Liver (tissue), 9 donors: ENCODE data around the gene CECR2. TPM values are rescaled to one million over a fixed set of nuclear protein-coding genes. Genes with fewer than 3 reads are reported as not detected.

Source experiments
- DNase-seq: peaks from one replicate; pipeline ENCODE4 v3.0.0-alpha.2; 2017; ENCODE audit warnings: low spot score
- H3K27ac ChIP-seq, 2 donors: one replicate each; pipeline ENCODE4 v1.7.0; 2013; ENCODE audit warnings: inconsistent platforms in 2 of 2, low read length in 2 of 2, control low read depth in 1 of 2, low read depth in 1 of 2, mild to moderate bottlenecking in 1 of 2
- H3K27me3 ChIP-seq, 4 donors: one replicate each; pipeline versions ENCODE4 v1.6.1 to v1.7.0; 2013; ENCODE audit warnings: low read length in 3 of 4, inconsistent platforms in 1 of 4, mild to moderate bottlenecking in 1 of 4, moderate library complexity in 1 of 4; ENCODE audit not compliant: control insufficient read depth in 4 of 4, insufficient read depth in 4 of 4
- H3K36me3 ChIP-seq, 4 donors: one replicate each; pipeline versions ENCODE4 v1.6.1 to v1.7.0; 2013; ENCODE audit warnings: low read length in 3 of 4, mild to moderate bottlenecking in 3 of 4, low read depth in 1 of 4, moderate library complexity in 1 of 4; ENCODE audit not compliant: control insufficient read depth in 4 of 4, insufficient read depth in 3 of 4
- H3K4me1 ChIP-seq, 4 donors: one replicate each; pipeline versions ENCODE4 v1.6.1 to v1.7.0; 2013; ENCODE audit warnings: low read length in 3 of 4, mild to moderate bottlenecking in 3 of 4, moderate library complexity in 1 of 4; ENCODE audit not compliant: control insufficient read depth in 4 of 4, insufficient read depth in 4 of 4
- H3K4me3 ChIP-seq, 3 donors: one replicate each; pipeline versions ENCODE4 v1.6.1 to v1.7.0; 2013; ENCODE audit warnings: low read length in 3 of 3, control low read depth in 1 of 3, low read depth in 1 of 3, mild to moderate bottlenecking in 1 of 3
- H3K9ac ChIP-seq, 2 donors: one replicate each; pipeline ENCODE4 v1.7.0; 2013; ENCODE audit warnings: low read length in 2 of 2, mild to moderate bottlenecking in 2 of 2, moderate library complexity in 2 of 2, control low read depth in 1 of 2, low read depth in 1 of 2
- H3K9me3 ChIP-seq, 4 donors: one replicate each; pipeline versions ENCODE4 v1.6.1 to v1.7.0; 2013; ENCODE audit warnings: low read length in 3 of 4; ENCODE audit not compliant: control insufficient read depth in 4 of 4
- ATF3 ChIP-seq: IDR thresholded peaks from 2 replicates; pipeline ENCODE4 v1.6.1; 2016; ENCODE audit warnings: antibody characterized with exemption
- CTCF ChIP-seq: fragments of 150-350 bp; IDR thresholded peaks from 2 replicates; pipeline ENCODE4 v1.5.1; 2017; ENCODE audit warnings: improper control_type of control experiment, low read depth, low read length; ENCODE audit not compliant: missing input control
- EGR1 ChIP-seq, 2 donors: IDR thresholded peaks; 2 replicates each; pipeline ENCODE4 v1.6.1; 2016 to 2018; ENCODE audit warnings: antibody characterized with exemption in 2 of 2, low read depth in 2 of 2
- FOXA1 ChIP-seq: IDR thresholded peaks from 2 replicates; pipeline ENCODE4 v1.6.1; 2016; ENCODE audit warnings: antibody characterized with exemption
- GABPA ChIP-seq, 2 donors: IDR thresholded peaks in 1 of 2; conservative IDR thresholded peaks in 1 of 2; 2 replicates each; pipeline ENCODE4 v1.6.1; 2016; ENCODE audit warnings: antibody characterized with exemption in 2 of 2, mild to moderate bottlenecking in 1 of 2, moderate library complexity in 1 of 2
- HNF4G ChIP-seq: IDR thresholded peaks from 2 replicates; pipeline ENCODE4 v1.6.1; 2016; ENCODE audit warnings: antibody characterized with exemption
- JUND ChIP-seq, 2 donors: IDR thresholded peaks; 2 replicates each; pipeline ENCODE4 v1.6.1; 2016; ENCODE audit warnings: antibody characterized with exemption in 2 of 2
- NR2F2 ChIP-seq: IDR thresholded peaks from 2 replicates; pipeline ENCODE4 v1.6.1; 2016; ENCODE audit warnings: antibody characterized with exemption
- SP1 ChIP-seq: IDR thresholded peaks from 2 replicates; pipeline ENCODE4 v1.6.1; 2018; ENCODE audit warnings: antibody characterized with exemption, mild to moderate bottlenecking
- TAF1 ChIP-seq: conservative IDR thresholded peaks from 2 replicates; pipeline ENCODE4 v1.6.1; 2016; ENCODE audit warnings: antibody characterized with exemption, mild to moderate bottlenecking
- YY1 ChIP-seq: IDR thresholded peaks from 2 replicates; pipeline ENCODE4 v1.6.1; 2016; ENCODE audit warnings: antibody characterized with exemption, mild to moderate bottlenecking
- WGBS: extraction: QIAGEN DNeasy Blood & Tissue Kit; methylation state at CpG from one replicate; pipeline ENCODE4 v1.1.7; 2013; 5-methylcytosine and 5-hydroxymethylcytosine counted together
- polyA plus RNA-seq, 2 donors: library from polyadenylated mRNA; stranded (reverse) in 1 of 2; unstranded in 1 of 2; fragments of 200-250 nt in 1 of 2; fragments of >200 nt in 1 of 2; fragmentation: Nextera tagmentation in 1 of 2; extraction: Ambion mirVana in 1 of 2; gene quantifications; one replicate each; pipeline versions ENCODE4 v1.2.1 to v1.2.3, GENCODE V29; 2013 to 2015
- total RNA-seq, 2 donors: library from RNA; depleted of rRNA; stranded (reverse); fragments of >200 nt; gene quantifications; one replicate each; pipeline ENCODE4 v1.2.3, GENCODE V29; 2014
- TF ChIP-seq, protein P1 (sequence below): IDR thresholded peaks from 2 replicates; pipeline ENCODE4 v1.6.1; 2016; ENCODE audit warnings: antibody characterized with exemption
- TF ChIP-seq, protein P2 (sequence below): IDR thresholded peaks from 2 replicates; pipeline ENCODE4 v1.6.1; 2016; ENCODE audit warnings: antibody characterized with exemption, mild to moderate bottlenecking
- donor health status: healthy.
- donor health status: healthy.
- donor health status: healthy.
- donor health status: healthy.
- donor health status: healthy.

CECR2 gene
- total and polyA plus RNA-seq, 4 donors: 1.8 to 9.7 (median 2.1) TPM

DNA sequence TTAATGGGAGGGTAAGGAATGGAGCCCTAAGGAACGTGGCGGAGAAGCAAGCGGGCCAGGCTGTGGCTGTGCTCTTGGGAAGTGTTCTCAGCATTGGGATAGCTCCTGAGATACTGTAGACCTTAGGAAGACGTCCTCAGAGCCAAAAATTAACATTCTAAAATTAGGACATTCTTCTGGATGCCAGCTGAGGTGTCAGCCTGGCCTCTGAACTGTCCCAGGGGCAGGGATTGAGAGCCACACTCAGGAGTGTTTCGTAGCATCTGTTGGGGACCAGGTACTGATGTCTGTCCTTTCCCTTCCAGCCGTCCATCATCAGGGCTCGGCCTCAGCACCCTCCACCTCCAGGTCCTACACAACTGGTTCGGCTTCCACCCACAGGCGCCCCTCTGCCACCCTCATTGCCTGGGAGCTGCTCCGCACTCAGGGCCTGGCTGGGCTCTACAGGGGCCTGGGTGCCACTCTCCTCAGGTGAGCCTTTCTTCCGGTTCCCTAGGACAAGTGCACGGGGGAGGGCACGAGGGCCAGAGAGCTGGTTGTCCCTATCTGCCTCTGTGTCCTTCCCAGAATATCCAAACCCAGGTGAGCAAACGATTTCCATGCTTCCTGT, 217.7 kb downstream of the CECR2 start:
- Histone ChIP-seq H3K4me1 (no peaks in the 10 kb centered on the region), H3K27ac (no peak overlapping the region), H3K9ac (no peak overlapping the region), H3K27me3 (no peaks in the 10 kb centered on the region), H3K36me3 (peaks cover 15 to 64% (median 56%) of the 10 kb centered on the region in 4 donors), H3K9me3 (no peaks in the 10 kb centered on the region), H3K4me3 (no peak overlapping the region)
- TF ChIP-seq SP1 (no peak), JUND (IDR thresholded peaks at IDR 0.05) (no peak), YY1 (no peak), EGR1 (IDR thresholded peaks at IDR 0.05; ENCODE audit: low read depth in 2 of 2) (no peak), CTCF (no peak), HNF4G (no peak)
- WGBS: 91% methylated on average over 14 of the region's 14 CpGs
- no peak for DNase-seq

GRCh38 chr22:17587629-17588028, 218.4 kb downstream of the CECR2 start:
- Histone ChIP-seq H3K9ac (no peak overlapping the region), H3K4me1 (no peaks in the 10 kb centered on the region), H3K4me3 (no peak overlapping the region), H3K27me3 (no peaks in the 10 kb centered on the region), H3K27ac (no peak overlapping the region), H3K36me3 (peaks cover 15 to 65% (median 56%) of the 10 kb centered on the region in 4 donors), H3K9me3 (no peaks in the 10 kb centered on the region)
- DNase-seq: no peak
- 94% methylated on average over 14 of the region's 14 CpGs for WGBS
- no peak for TF ChIP-seq CTCF
- TF ChIP-seq GABPA (IDR thresholded peaks at IDR 0.05 in 1 of 2, conservative IDR thresholded peaks at IDR 0.05 in 1 of 2): no peak
- TF ChIP-seq JUND (IDR thresholded peaks at IDR 0.05): no peak
- no peak for TF ChIP-seq EGR1 (IDR thresholded peaks at IDR 0.05; ENCODE audit: low read depth in 2 of 2)
- TF ChIP-seq, protein P1, sequence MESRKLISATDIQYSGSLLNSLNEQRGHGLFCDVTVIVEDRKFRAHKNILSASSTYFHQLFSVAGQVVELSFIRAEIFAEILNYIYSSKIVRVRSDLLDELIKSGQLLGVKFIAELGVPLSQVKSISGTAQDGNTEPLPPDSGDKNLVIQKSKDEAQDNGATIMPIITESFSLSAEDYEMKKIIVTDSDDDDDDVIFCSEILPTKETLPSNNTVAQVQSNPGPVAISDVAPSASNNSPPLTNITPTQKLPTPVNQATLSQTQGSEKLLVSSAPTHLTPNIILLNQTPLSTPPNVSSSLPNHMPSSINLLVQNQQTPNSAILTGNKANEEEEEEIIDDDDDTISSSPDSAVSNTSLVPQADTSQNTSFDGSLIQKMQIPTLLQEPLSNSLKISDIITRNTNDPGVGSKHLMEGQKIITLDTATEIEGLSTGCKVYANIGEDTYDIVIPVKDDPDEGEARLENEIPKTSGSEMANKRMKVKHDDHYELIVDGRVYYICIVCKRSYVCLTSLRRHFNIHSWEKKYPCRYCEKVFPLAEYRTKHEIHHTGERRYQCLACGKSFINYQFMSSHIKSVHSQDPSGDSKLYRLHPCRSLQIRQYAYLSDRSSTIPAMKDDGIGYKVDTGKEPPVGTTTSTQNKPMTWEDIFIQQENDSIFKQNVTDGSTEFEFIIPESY: no peak
- TF ChIP-seq NR2F2: no peak
- TF ChIP-seq SP1: no peak

DNA sequence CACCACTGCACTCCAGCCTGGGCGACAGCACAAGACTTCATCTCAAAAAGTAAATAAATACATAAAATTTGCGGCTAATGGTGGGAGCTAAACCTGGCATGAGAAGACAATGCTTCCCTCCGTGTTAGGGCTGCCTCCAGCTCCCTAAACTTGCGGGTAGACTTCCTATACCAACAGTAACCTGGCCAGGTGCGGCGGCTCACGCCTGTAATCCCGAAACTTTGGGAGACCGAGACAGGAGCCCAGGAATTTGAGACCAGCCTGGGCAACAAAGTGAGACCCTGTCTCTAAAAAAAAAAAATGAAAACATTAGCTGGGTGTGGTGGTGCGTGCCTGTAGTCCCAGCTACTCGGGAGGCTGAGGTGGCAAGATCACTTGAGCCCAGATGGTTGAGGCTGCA, 219.3 kb downstream of the CECR2 start:
- Histone ChIP-seq H3K4me1 (no peaks in the 10 kb centered on the region), H3K9me3 (no peaks in the 10 kb centered on the region), H3K9ac (no peak overlapping the region), H3K27me3 (no peaks in the 10 kb centered on the region), H3K4me3 (no peak overlapping the region), H3K27ac (no peak overlapping the region), H3K36me3 (peaks cover 13 to 62% (median 56%) of the 10 kb centered on the region in 4 donors)
- no peak for DNase-seq
- WGBS: 97% methylated on average over 11 of the region's 11 CpGs
- TF ChIP-seq ATF3 (no peak), TAF1 (no peak), SP1 (no peak), FOXA1 (no peak), HNF4G (no peak), GABPA (IDR thresholded peaks at IDR 0.05 in 1 of 2, conservative IDR thresholded peaks at IDR 0.05 in 1 of 2) (no peak)
- TF ChIP-seq, protein P2, sequence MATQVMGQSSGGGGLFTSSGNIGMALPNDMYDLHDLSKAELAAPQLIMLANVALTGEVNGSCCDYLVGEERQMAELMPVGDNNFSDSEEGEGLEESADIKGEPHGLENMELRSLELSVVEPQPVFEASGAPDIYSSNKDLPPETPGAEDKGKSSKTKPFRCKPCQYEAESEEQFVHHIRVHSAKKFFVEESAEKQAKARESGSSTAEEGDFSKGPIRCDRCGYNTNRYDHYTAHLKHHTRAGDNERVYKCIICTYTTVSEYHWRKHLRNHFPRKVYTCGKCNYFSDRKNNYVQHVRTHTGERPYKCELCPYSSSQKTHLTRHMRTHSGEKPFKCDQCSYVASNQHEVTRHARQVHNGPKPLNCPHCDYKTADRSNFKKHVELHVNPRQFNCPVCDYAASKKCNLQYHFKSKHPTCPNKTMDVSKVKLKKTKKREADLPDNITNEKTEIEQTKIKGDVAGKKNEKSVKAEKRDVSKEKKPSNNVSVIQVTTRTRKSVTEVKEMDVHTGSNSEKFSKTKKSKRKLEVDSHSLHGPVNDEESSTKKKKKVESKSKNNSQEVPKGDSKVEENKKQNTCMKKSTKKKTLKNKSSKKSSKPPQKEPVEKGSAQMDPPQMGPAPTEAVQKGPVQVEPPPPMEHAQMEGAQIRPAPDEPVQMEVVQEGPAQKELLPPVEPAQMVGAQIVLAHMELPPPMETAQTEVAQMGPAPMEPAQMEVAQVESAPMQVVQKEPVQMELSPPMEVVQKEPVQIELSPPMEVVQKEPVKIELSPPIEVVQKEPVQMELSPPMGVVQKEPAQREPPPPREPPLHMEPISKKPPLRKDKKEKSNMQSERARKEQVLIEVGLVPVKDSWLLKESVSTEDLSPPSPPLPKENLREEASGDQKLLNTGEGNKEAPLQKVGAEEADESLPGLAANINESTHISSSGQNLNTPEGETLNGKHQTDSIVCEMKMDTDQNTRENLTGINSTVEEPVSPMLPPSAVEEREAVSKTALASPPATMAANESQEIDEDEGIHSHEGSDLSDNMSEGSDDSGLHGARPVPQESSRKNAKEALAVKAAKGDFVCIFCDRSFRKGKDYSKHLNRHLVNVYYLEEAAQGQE: no peak
- TF ChIP-seq, protein P1: no peak
